HEK293T (cell line): Measurements from ENCODE around the gene HARS1.

ENCODE experiments used
- ARNT ChIP-seq: fragments of 450-650 bp; IDR thresholded peaks from 2 replicates; pipeline ENCODE4 v1.6.1; 2017; ENCODE audit warnings: mild to moderate bottlenecking
- BHLHE40 ChIP-seq: fragments of 450-650 bp; IDR thresholded peaks from 2 replicates; pipeline ENCODE4 v1.6.1; 2016; ENCODE audit warnings: mild to moderate bottlenecking, moderate library complexity, borderline replicate concordance
- CTBP1 ChIP-seq: fragments of 450-650 bp; IDR thresholded peaks from 2 replicates; pipeline ENCODE4 v1.6.1; 2016; ENCODE audit warnings: borderline replicate concordance
- ELF4 ChIP-seq: fragments of 450-650 bp; IDR thresholded peaks from 2 replicates; pipeline ENCODE4 v1.6.1; 2017; ENCODE audit warnings: antibody characterized with exemption
- FOXA1 ChIP-seq: fragments of 450-650 bp; IDR thresholded peaks from 2 replicates; pipeline ENCODE4 v1.6.1; 2016; ENCODE audit warnings: mild to moderate bottlenecking
- FOXK2 ChIP-seq: fragments of 450-650 bp; IDR thresholded peaks from 2 replicates; pipeline ENCODE4 v1.6.1; 2016; ENCODE audit warnings: mild to moderate bottlenecking
- FOXM1 ChIP-seq: fragments of 450-650 bp; IDR thresholded peaks from 2 replicates; pipeline ENCODE4 v1.6.1; 2017; ENCODE audit warnings: mild to moderate bottlenecking, borderline replicate concordance
- HDGF ChIP-seq: fragments of 450-650 bp; IDR thresholded peaks from 2 replicates; pipeline ENCODE4 v1.6.1; 2017; ENCODE audit warnings: antibody characterized with exemption, borderline replicate concordance
- NFRKB ChIP-seq: fragments of 450-650 bp; IDR thresholded peaks from 2 replicates; pipeline ENCODE4 v1.6.1; 2016; ENCODE audit warnings: mild to moderate bottlenecking, moderate library complexity
- SP1 ChIP-seq: fragments of 450-650 bp; IDR thresholded peaks from 2 replicates; pipeline ENCODE4 v1.6.1; 2017
- SUZ12 ChIP-seq: fragments of 450-650 bp; IDR thresholded peaks from 2 replicates; pipeline ENCODE4 v1.6.1; 2016; ENCODE audit warnings: mild to moderate bottlenecking
- TARDBP ChIP-seq: fragments of 450-650 bp; IDR thresholded peaks from 2 replicates; pipeline ENCODE4 v1.6.1; 2016
- ZNF384 ChIP-seq: fragments of 450-650 bp; IDR thresholded peaks from 2 replicates; pipeline ENCODE4 v1.6.1; 2016

- TF ChIP-seq HDGF (no peak), TARDBP (no peak), BHLHE40 (no peak), SP1 (no peak), NFRKB (no peak), ZNF384 (no peak), FOXK2 (no peak), SUZ12 (no peak), ELF4 (no peak), FOXM1 (no peak), FOXA1 (no peak), ARNT (no peak), CTBP1 (no peak)
These were observed 60.7 kb downstream of the HARS1 start for GRCh38 chr5:140630292-140631035.
